Raji (cell line): ENCODE measurements around the gene GPR160.

ENCODE experiments used
- POLR2A ChIP-seq: IDR thresholded peaks from 2 replicates; pipeline ENCODE4 v1.6.1; 2011; ENCODE audit warnings: low read depth, low read length, control low read depth; ENCODE audit not compliant: insufficient read depth

Gene GPR160

GRCh38 chr3:170037463-170038433 lies at the start of gene GPR160:
Gene GPR160 (plus strand): TSS chr3:170037995. CDS start chr3:170083973, 45,978 bp downstream.
- TF ChIP-seq POLR2A, result no peak

DNA sequence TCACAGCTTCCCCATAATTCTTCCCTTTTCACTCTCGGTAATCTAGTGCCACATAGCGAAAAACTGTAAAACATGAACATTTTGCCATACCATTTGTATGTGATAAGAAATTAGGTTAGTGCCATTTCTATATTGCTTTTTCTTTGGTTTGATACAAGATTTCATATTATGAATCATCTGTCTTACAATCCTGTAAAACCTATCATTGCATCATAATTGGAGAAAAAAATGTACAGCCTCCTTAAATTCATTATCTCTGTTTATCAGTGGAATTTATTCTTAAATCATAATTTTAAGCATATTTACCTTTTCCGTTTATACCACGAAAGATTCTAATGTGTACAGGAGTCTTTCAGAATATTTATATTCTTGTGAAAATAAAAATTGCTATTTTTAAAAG lies 47.4 kb upstream of the GPR160 start:
- TF ChIP-seq POLR2A, result no peak

DNA sequence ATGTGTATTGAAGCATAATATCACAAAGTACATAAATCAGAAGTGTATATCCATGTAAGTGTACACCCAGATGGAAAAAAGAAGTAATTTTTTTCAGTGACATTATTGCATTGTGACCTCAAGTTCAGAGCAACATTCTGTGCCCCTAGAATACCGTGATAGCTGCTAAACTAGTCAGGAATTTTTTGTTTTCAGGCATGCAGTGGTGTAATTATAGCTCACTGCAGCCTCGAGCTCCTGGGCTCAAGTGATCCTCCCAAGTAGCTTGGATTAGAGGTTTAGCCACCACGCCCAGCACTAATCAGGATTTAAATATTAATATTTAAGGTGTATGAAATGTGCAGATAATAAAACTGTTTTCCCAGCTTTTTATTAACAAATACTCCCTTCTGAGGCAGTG lies 45.6 kb upstream of the GPR160 start:
- no peak for TF ChIP-seq POLR2A

DNA sequence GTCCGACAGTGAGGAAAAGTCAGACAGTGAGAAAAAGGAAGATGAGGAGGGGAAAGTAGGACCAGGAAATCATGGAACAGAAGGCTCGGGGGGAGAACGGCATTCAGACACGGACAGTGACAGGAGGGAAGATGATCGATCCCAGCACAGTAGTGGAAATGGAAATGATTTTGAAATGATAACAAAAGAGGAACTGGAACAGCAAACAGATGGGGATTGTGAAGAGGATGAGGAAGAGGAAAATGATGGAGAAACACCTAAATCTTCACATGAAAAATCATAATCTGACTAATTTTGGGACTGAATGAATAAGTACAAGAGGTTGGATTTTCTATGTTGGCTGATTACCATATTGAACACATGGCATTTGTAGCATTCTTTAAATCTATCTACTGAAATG lies 45.0 kb upstream of the GPR160 start:
- TF ChIP-seq POLR2A, result no peak

- no peak for TF ChIP-seq POLR2A
Measured at GRCh38 chr3:169993761-169994160, 44.0 kb upstream of the GPR160 start.

DNA sequence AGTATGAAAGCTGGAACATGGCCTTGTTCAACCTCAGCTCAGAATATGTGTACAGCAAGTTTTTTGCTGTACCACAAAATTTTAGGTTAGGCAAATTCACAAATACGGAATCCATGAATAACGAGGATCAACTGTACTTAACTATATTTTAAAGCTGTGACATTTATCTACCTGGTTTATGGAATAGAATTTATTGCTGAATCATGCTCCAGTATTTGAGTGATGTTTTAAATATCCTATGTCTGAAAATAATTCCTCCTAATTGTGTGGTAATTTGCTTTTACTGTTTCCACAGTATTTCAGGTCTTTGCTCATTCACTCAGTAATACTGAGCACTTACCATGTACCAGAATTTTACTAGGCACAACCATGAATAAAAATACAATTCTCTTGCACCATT lies 41.7 kb upstream of the GPR160 start:
- TF ChIP-seq POLR2A, result no peak

DNA sequence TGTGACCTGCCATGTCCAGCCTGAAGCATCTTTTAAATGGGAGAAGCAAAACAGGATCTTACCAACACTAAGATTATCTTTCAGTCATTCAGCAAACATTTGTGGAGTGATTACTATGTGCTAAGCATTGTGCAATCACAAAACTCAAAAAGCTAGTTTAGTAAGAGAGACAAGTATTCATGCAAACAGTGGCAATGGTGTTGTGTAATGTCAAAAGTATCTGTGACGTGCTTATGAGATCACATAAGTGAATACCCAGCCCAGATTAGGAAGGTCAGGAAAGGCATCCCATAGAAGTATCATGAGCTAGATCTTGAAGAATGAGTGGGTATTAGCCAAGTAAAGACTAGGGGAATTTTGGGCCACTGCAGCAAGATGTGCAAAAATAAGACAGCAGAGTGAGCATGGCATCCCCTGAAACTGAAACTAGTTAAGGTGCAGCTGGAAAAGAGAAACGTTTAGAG lies 39.1 kb upstream of the GPR160 start:
- no peak for TF ChIP-seq POLR2A

GRCh38 chr3:169999433-169999832 lies 38.4 kb upstream of the GPR160 start:
- TF ChIP-seq POLR2A, result no peak

DNA sequence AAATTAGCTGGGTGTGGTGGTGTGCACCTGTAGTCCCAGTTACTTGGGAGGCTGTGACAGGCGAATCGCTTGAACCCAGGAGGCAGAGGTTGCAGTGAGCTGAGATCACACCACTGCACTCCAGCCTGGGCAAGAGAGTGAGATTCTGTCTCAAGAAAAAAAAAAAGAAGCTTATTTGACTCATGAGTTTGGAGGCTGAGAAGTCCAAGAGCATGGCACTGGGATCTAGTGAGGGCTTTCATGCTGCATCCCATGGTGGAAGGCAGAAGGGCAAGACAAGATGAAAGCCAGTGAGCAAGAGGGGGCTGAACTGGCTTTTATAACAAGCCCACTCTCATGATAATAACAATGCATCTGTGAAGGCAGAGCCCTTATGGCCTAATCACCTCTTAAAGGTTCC lies 37.7 kb upstream of the GPR160 start:
- TF ChIP-seq POLR2A, result no peak

- no peak for TF ChIP-seq POLR2A
Measured at GRCh38 chr3:170002231-170002630, 35.6 kb upstream of the GPR160 start.

- TF ChIP-seq POLR2A, result no peak
Measured at GRCh38 chr3:170002879-170003278, 34.9 kb upstream of the GPR160 start.

DNA sequence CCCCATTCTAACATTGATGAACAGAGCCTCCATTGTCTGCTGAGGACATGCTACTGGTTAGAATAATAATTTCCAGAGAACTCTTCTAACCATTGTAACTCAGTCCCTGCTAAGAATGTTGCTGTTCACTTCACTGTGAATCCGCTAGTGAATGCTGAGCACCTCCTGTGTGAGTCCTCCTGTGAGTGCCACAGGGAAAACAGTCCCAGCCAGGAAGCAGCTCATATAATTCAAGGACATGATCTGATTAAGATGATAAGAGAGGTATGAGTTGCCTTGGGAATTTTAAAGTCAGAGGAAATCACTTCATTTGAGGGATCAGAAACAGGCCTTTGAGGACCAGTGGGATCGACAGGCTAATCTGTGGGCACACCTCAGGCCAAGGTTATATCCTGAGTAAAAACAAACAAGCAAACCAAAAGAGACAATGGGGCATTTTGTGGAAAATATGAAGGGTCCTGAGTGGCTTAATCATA lies 33.9 kb upstream of the GPR160 start:
- TF ChIP-seq POLR2A, result no peak

- no peak for TF ChIP-seq POLR2A
Measured at GRCh38 chr3:170007031-170007663, 30.6 kb upstream of the GPR160 start.

GRCh38 chr3:170010498-170010897 lies 27.3 kb upstream of the GPR160 start:
- TF ChIP-seq POLR2A, result no peak

DNA sequence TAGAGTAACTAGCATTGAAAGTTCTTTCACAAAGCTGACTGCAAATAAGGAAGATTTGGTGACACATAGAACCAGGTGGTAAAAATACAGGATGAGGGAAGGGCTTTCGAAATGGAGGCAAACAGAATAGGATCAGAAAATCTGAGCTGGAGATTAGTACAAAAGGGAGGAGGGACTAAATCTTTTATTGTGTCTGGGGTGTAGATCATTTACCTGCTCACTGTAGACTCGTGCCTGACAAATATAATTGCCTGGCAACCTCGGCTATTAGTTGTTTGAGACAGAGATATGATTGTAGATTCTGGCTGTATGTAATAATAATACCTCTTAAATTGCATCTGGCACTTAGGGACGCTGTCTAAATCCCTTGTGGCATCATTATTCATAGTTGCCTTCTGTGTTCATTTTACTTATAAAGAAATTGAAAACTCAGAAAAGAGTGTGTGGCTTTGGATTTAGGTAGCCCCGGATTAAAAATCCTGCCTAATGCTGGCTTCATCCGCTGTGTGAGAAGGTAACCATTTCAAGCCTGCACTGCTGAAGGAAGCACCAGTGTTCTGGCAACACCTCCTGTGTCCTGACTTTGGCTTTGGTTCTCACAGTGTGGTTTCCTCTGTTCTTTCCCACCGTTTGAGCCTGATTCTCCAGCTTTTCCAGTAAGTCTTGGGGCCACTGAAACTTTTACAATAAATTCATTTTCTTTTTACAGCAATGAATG lies 25.0 kb upstream of the GPR160 start:
- TF ChIP-seq POLR2A, result no peak
